GM18520 (cell line): ENCODE measurements around the gene KRT79.

Experiments
- ATAC-seq: cut with Tn5 transposase; IDR thresholded peaks from one replicate; pipeline ENCODE4 v1.9.1; 2021; ENCODE audit not compliant: unreplicated experiment

Gene KRT79

DNA sequence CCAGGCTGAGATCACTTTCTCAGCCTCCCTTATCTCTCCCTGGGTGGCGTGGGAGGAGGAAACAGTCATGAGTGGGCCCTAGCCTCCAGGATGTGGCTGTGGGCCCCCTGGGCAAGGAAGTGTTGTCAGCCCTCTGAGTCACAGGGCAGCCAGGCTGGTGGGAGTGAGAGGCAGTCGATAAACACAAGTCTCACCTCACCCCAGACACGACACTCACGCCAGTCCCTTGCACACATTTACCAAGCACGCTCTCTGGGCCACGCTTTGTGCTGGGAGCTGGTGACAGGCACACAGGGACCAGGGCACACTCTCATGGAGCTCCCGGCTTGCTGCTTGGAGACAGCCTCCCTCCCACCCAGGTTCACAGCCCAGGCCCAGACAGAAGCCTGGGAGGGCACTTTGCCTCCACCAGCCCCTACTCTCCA, 1.9 kb upstream of the KRT79 start:
- no peak for ATAC-seq

DNA sequence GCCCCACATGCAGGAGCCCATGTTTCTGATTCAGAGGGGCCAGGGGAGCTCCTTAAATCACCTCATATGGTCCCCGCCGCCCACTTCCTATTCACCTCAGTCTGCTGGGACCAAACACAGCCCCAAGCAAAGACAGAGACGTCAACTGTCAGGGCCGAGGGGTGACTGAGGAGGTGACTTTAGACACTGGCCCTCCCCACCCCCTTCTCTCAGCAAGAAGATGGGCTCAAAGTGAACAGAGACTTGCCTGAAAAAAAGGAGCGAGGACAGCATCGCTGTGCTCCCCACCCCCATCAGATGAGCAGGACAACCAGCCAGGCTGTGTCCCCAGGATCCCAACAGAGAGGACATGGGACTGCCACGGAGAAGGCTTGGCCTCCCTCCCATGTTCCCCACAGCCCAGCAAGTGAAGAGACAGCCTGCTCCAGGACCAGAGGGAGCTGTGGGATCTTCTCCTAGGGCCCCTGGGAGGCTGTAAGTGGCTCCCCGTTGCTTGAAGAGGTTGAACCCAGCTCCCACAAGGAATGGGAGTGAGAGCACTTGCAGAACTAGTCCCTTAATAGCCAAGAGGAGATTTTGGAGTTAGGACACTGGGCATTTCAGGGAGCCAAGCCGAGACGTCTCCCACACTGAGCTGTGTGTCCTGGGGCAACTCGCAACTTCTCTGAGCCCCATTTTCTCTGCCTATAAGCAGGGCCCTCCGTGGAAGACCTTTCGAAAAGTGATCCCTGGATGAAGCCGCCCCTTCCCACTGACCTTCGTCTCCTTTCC, 1.3 kb upstream of the KRT79 start:
- no peak for ATAC-seq

DNA sequence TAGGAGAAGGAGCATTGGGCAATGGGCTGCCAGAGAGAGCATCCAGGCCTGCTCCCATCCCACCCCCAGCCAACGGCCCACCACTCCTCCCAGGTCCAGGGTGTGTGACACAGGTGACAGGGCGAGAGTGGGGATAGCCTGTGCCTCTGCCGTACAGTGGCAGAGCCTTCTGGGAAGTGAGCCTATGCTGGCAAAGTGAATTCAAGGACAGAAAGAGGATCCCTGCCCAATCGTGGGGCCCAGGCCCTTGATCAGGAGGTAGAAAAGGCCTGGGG, 553 bp upstream of the KRT79 start:
- no peak for ATAC-seq

DNA sequence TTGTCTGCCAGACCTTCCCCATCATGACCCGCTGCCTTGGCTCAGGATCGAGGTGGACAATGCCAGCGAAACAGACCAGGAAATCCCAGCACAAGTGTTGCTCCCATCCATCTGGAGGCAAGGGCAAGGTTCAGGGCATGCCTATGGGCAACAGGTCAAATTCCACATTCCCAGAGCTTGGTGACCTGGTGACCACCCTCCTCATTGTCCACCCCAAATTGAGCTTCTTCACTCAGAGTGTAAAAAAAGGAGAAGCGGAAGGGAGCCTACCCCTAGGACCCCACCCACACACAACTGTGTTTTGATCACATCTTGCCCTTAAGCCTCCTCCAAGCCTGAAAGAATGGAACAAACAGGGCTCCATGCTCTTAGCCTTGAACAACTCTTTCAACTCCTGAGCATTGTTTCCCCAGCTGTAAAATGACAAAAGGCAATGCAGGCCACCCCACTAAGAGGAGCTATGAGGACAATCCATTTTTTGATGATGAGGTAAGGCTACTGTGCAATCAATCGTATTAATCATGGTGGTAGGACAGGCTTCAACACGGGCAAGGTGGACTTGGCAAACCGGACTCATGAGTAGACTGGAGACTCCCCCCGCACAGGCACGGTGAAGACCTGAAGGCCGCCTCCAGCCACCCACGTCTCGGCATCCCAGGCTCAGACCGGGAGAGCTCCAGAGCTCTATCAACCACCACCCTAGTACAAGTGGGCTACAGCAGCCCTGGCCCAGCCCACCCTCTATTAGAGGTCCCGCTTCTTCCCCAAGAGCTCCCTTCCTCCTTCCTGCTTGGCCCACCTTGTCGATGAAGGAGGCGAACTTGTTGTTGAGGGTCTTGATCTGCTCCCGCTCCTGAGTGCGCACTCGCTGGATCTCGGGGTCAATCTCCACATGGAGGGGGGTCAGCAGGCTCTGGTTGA, 866 bp downstream of the KRT79 start:
- ATAC-seq = no peak

DNA sequence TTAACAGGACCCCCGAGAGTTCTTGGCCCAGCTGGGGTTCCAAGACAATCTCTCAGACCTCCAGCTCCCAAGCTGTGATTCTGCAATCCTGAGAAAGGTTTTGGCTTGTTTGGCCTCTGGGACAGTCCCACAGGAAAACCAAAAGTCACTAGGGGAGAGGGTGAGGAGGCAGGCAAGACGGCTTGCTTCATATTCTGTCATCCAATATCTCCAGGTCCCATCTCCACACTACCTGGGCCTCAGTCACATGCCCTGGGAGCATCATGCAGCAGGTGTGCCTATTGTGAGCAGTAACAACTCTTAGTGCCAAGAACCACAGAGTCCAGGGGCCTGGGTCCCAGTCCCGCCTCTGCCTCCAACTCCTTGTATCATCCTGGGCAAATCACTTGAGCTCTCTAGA, 1.7 kb downstream of the KRT79 start:
- ATAC-seq = no peak

DNA sequence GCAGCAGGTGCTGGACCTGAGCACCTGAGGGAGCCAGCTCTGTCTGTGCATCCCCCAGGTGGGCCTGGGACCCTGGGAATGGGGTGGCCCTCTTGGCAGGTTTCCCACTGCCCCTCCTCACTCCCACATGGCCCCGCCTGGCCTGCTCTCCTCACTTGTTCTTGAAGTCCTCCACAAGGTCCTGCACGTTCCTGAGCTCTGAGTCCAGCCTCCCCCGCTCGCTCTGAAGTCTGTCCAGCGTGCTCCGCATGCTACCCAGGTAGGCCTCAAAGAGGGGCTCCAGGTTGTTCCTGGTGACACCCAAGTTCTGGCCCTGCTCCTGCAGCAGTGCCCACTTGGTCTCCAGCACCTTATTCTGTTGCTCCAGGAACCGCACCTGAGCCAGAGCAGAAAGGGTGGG, 2.9 kb downstream of the KRT79 start:
- ATAC-seq = no peak

DNA sequence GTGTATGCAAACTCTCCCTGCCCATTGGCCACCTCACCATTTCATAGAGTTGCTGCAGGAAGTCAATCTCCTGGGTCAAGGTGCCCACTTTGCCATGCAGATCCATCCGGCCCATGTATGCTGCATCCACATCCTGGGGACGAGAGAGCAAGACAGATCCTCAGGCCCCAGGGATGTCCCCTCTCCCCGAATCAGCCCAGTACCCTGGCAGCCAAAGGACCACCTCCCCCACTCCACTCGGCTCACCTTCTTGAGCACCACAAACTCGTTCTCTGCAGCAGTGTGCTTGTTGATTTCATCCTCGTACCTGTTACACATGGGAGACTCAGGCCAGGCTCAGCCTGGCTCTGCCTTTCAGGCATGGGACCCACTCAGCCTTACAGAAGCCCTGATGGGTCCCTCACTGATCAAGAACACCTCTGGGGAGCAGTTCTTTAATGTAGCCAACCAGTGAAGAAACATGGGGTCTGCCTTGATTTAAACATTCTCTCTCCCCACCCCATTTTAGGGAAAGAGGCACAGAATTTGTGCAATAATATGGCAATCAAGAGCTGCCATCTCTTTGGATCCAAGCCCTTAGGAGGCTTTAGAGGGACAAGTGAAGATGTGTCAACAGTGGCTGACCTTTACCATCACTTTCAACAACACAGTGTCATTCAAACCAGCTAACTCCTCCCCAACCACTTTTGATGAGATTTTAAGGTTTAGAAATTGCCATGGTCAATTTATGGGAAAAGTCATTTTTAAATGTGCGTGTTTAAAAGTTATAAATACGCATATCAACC, 3.9 kb downstream of the KRT79 start:
- ATAC-seq = no peak

DNA sequence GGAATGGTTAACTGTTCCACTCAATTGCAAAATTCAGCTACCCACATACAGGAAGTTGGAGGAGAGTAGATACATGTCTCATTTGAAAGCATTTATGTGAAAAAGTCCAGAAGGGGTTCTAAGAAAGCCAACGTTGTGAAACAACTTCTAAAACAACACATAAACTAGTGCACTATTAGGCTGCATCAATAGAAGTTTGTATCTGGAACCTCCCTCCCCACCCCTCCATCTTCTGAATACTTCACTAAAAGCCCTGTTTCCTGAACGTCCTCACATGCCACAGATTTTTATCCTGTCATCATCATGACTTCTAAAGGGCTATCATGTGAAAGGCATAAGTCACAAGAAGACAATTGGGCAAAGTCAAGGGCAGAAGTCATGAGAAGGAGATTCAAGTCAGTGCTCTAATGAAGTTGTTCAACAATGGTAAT, 5.5 kb downstream of the KRT79 start:
- ATAC-seq = no peak

DNA sequence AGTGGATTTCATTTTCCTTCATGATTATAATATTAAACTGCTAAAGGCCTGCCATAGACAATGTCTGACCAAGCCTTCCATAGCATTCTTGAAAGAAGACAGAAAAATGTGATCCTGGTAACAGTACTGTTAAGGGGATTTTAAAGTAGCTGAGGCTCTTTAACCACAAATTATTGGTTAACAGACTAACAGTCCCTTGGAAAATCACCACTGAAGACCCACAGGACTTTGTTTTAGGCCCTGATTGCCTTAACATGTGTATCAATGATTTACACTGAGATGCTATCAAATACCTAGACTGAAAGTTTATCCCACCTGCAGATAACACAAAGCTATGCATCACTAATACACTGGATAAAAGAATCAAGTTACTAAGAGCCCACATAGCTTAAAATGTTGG, 6.0 kb downstream of the KRT79 start:
- no peak for ATAC-seq

DNA sequence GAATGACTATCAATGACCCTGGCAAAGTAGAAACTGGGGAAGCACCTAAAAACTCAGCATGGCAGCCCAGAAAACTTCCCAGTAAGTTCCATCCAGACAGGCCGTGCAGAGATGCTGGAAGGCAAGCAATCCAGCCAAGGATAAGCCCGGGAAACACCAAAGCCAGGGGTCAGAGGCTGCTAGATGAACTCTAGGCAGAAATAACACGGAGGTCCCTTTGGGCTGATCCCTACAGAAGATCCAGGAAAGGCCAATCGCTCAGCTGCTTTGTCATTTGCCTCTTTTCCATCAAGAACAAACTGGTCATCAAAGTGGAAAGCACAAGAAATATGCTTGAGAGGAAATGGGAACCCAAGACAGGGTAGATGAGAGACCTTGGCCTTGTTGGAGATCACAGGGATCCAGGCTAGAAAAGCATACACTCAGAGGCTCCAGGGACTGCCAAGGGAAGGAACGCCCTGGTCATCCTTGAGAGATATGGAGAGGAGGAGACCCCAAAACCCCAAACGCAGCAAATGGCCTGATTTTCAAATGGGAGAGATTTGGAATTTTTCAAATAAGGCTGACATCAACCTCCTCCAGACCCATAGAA, 6.5 kb downstream of the KRT79 start:
- ATAC-seq = no peak

DNA sequence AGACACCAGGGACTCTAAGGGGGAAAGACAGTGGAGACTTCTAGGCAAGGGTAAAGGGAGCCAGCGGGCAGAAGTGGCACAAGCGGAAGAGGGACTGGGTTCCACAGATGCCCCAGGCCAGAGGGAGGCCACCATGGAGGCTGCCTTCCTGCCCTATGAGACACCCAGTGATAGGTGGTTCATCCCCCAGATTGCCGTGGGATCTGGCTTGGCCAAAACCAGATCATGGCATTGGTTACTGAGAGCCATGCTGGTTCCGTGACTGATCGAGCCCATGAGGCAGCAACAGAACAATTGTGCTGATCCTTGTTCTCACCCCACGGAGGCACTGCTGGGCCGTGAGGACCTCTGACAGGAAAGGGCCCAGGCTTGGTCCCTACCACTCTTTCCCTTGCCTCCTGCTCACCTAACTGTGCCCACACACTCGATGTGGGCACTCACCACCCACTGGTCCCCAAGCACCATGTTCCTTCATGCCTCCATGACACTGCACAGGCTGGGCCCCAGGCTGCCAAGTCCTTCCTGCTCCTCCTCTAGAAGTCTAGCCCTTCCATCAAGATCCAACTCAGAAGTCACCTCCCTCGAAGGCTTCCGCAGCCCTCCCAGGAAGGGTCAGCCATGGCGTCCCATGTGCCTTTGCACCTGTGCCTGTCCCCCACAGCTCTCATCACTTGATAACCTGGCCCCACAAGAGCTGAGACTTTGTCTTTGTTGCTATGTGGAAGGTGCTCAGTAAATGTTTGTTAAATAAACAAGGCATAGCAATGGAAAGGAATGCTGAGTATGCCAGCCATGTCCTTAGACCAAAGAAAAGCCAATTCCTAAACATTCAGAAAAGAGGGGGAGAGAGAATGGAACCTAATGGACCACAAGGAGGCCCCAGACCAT, 7.3 kb downstream of the KRT79 start:
- ATAC-seq = no peak

DNA sequence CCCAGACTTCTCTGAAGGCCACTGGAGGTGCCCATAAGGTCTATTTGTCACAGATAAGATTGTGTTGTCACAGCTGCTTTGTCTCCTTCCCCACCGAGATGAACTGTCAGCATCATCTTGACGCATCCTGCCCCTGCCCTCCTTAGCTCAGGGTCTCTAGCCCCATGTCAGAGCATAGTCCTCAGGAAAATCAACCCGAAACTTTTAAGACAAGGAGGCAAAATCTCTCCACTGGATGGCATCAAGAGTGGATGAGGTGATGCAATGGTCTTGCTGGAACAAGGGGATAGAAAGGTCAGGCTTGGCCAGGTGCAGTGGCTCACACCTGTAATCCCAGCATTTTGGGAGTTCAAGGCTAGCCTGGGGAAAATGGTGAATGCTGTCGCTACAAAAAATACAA, 8.2 kb downstream of the KRT79 start:
- no peak for ATAC-seq

DNA sequence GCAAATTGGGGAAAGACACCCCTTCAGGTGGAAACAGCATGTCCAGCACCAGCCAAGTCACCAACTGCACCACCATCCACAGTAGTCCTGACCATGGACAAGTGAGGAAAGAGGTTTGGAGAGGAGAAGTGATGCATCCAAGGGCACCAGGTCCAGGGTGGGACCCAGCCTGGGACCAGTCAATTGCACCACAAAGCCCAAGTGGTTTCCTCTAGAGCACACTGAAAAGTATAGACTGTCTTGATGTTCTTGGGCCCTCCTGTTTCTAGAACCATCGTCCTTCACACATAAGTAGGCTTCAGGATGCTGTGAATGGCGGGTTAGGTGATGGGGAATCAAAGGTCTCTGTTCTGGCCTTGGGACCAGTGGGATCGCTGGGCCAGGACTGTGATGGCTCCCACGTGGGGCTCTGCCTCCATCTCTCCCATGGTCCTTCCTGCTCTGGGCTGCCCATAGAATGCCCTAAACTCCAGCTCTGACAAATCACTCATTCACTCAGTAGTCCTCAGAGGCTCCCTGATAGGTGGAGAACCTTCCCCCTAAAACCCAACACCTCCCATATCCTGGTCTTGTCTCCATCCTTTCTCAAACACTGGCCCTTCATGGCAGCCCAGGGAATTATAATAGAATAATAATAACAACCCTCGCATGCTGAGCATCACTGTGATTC, 9.2 kb downstream of the KRT79 start:
- ATAC-seq = no peak

DNA sequence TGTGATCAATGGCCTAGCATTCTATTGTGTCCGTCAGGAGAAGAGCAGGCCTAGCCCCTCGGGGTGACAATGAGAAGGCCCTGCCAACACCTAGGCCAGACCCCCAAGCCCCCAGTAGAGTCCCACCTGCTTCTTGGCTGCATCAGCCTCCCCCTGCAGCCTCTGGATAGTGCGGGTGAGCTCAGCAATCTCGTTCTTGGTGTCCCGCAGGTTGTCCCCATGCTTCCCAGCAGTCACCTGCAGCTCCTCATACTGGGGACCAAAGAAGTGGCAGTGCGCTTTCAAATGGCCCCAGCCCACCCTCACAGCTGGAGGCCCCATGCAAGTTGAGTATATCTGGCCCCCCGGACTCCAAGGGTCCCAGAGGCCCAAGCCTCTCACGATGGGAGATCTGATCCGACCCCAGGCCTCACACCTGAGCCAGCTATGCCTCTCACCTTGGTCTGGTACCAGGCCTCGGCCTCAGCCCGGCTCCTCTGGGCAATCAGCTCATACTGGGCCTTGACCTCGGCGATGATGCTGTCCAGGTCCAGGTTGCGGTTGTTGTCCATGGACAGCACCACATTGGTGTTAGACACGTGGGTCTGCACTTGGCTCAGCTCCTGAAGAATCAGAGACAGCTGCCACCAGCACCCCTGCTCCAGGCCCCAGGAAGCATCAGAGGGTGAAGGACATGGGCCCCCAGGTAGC, 10.2 kb downstream of the KRT79 start:
- no peak for ATAC-seq

DNA sequence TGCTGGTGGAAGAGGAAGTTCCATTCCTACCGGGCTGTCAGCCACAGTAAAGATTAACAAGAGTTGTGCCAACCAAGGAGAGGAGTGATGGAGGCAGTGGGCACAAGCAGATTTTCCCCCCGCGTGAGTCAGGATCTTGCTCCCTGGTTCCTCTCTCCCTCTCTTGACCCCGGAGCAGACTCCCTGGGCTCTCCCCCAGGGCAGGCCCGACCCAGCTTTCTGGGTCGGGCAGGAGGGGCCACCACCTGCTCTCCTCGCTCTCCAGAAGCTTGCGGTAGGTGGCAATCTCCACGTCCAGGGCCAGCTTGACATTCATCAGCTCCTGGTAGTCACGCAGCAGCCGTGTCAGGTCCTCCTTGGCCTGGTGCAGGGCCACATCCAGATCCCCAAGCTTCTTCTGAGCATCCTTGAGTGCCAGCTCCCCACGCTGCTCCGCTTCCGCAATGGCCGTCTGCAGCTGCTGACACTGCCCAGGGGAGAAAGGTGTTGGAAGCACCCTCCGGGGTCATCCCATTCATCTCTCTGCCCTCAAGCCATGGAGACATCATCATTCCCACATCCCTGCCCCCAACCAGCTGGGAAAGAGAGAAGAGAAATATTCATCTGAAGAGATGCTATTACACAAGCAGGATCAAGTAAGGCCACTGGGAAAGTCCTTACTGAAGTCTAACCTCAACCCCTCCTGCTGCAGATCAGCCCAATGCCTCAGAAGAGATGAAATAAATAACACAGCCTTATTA, 11.2 kb downstream of the KRT79 start:
- no peak for ATAC-seq

DNA sequence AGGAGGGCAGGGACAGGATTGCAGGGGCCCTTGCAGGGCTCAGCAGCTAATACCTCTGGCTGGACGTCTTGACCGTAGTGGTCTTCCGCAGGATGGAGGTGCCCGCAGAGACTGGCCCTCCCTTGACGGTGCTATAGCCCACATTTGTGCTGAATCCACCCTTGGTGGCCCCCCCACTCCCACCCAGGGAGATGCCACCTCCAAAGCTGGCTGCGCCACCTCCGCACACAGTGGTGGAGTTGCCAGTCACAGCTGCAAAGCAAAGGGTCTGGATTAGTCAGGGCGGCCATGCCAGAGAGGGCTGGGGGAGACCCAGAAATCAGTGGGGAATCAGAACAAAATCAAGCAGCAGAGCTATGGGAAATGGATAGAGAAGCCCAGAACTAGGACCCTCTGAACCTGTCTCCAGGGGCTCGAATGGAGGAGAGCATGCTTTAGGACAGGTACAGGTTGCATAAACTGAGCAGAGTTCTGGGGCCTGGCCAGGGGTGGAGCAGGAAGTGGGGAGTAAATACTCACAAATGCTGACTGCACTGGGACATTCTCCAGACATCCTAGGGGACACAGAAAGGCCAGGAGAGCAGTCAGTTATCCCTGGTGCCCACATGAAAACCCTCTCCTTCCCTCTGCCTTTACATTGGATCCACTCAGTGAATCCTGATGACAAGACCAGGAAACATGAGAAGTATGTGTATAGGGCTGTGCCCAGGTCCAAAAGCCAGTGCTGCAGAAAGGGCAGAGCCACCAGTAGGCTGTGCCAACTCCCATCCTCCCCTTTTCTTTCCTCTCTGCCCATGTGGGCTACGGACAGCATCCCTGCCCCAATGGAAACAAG, 12.1 kb downstream of the KRT79 start:
- ATAC-seq = no peak

DNA sequence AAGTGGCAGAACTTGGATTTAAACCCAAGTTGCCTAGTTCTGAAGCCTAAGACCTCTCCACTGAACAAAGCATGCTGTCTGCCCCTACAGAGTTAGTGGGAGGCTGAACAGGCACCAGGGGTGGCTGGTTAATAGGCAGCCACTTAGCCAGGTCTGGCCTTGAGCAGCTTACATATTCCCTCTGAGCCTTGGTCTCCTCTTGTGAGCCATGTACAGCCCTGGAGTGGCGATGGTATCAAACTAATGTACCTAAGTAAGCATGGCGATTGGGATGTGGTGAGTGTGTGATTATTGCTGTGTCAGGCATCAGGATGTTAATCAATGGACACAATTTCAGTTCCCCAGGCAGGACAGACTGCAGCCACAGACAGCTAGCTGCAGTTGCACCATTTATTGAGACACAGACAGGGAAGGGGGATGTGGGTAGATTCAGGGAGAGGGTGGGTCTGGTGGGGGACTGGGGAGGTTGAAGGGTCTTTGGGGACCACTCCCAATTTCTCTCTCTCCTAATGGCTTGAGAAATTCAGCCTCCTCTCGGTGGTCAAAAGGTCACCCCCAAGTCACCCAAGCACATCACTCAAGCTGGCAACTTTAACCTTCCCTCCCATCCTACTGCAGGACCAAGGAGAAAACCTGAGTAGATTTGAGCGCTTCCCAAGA, 12.9 kb downstream of the KRT79 start:
- no peak for ATAC-seq
